Activated effector memory CD4-positive, alpha-beta T cell treated with anti-CD3 and anti-CD28 coated beads, Interleukin-2, amount 50 U/mL, for 16 hours (primary cell): ENCODE data around the gene TMEM131.
"Not testable (repeated sequence)": the region's sequence is repeated elsewhere in the genome, so short reads cannot be mapped to it uniquely, and the experiment has no call there.

Experiments used
- DNase-seq: peaks from one replicate; pipeline ENCODE4 v3.0.0-alpha.2; 2020

TMEM131 gene

DNA sequence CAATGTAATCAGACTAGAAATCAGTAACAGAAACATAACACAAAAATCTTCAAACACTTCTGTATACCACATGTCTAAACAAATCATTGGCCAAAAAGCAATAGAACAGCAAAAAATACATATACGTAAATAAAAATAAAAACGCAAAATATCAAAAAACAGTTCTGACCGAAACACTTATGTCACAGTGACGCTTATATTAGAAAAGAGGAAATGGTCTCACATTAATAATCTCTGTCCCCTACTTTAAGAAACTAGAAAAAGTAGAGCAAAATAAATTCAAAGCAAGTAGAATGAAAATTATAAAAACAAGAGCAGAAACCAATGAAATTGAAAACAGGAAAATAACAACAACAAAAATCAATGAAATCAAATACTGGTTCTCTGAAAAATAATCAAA lies 41.9 kb downstream of the TMEM131 start:
- DNase-seq = no peak

- DNase-seq = no peak
These were observed 43.4 kb downstream of the TMEM131 start for GRCh38 chr2:97952357-97952756.

- DNase-seq = no peak
These were observed 44.5 kb downstream of the TMEM131 start for GRCh38 chr2:97951155-97951680.

DNA sequence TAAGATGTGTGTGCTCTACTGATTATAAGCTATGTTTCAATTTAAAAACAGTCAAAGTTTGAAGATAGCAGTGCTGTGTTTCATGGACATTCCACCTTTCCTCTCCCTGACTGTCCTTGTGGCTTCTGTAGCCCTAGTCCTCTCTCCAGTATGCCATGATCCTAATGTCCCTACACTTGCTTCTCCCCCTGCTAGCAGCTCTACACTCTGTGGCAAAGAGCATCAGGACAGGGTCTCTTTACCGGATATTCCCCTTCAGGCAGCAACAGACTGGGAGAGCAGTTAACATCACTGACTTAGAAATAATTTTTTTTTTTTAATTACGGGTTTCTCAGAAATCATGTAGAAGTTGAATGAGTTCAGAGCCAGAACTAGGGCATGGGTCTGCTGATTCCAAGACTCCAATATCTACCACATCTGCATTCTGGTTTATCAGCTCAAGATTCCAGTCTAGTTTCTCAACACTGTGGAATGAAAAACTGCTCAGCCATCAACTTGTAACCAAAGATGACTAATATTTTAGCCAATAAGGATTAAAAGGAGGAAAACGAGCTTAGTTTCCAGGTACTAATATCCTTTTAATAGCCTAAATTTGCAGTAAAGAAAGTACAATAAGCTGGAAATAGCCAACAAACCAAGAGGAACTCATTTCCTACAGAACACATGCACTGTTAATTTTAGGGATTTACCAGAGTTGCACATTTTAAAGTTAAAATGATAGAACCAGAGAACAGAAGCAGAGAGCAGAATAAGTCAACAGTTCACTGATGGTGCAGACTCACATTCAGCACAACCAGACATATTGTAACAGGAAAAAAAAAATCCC lies 45.2 kb downstream of the TMEM131 start:
- DNase-seq = no peak

DNA sequence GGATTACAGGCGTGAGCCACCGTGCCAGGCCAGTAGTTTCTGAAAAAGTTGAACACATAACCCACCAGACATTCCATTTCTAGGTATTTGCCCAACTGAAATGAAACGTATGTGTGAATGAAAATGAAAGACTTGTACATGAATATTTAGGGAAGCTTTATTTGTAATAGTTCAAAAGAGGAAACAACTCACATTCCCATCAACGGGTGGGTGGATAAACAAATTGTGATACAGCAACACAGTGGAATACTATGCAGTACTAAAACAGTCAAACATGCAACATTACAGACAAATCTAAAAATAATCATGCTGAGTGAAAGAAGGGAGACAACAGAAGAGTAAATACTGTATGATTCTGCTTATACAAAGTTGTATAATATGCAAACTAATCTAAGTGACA lies 46.8 kb downstream of the TMEM131 start:
- no peak for DNase-seq

DNA sequence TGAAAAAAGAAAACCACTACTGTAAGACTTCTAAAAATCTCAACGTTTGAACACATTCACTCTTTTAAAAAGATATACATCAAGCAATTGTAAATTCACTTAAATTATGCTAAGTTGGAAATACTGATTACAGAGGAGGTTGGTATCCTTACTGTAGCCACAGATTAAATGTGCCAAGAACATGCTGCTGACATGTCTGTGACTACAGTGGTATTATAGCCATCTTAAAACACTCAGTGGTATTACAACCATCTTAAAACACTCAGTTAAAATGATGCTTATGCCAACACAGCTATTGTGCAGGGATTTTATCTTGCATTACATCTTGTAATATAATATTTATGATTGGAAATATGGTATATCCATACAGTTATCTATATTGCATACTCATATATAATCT lies 50.0 kb downstream of the TMEM131 start:
- no peak for DNase-seq

DNA sequence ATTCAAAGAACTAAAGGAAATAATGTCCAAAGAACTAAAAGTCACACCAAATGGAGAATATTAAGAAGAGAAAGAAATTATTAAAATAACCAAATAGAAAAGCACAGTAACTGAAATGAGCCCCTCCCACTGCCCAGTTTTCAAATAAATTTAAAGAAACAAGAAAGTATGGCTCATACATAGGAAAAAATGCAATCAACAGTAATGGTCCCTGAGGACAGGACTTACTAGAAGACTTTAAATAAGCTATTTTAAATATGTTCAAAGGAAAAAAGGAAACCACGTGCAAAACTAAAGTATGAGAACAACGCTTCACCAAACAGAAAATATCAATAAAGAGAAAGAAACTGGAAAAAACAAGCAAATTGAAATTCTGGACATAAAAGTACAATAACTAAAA lies 58.9 kb downstream of the TMEM131 start:
- no peak for DNase-seq

GRCh38 chr2:97936199-97936598 lies 59.5 kb downstream of the TMEM131 start:
- DNase-seq = no peak

DNA sequence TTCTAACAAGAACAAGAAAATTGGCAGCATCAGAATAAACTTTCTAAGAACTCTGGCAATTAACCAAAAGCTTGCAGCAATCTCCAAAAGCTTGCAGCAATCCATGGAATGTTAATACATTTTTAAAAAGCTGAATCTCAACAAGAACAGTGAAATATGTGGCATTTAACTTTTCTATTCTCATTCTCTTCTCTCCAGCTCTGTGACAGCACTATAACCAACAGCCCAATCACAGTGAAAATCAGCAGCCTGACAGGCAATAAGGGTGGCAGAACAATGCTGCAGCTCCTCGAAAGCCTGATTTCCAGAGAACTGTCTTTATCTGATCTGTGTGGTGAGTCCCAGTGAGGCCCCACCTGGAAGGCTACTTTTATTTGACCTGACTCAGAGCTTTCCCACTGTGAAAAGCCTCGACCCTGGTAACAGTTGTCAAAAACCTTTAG lies 60.0 kb downstream of the TMEM131 start:
- no peak for DNase-seq

- DNase-seq = no peak
These were observed 62.6 kb downstream of the TMEM131 start for GRCh38 chr2:97932975-97933662.

GRCh38 chr2:97931858-97932225 lies 63.9 kb downstream of the TMEM131 start:
- no peak for DNase-seq

DNA sequence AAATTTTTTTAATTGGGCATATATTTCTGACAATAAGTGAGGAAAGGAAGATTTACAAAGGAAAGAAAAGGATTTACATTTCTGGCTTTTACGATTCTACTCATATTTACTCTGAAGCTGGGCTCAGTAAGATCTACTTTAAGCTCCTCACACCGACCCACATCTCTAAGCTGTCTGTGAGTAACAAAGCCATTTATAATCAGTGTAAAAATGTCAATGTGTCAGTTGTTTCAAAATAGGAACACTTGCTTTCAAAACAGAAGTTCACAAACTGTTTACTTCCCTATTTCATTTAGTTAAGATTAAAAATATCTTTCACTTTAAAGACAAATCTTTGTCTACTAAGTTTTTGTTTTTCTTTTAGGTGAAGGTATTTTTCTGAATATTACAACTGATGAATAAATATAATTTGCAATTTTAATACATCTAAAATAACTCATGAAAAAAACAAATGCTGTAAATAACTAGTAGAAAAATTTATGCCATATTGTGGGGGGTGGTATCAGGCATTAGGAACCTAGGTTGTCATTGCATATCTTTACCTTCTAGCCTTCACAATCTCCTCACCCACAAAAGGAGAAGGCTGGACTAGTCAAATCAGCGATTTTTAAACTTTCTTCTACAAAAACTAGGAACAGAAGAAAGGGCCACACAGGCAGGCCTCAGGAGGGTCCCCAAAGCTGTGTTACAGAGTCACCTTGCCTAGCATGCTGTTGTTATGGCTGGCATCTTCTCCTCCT lies 64.5 kb downstream of the TMEM131 start:
- DNase-seq = no peak

GRCh38 chr2:97928591-97928990 lies 67.2 kb downstream of the TMEM131 start:
- no peak for DNase-seq

GRCh38 chr2:97926946-97927345 lies 68.8 kb downstream of the TMEM131 start:
- DNase-seq = no peak

GRCh38 chr2:97924194-97924593 lies 71.6 kb downstream of the TMEM131 start:
- DNase-seq = no peak

DNA sequence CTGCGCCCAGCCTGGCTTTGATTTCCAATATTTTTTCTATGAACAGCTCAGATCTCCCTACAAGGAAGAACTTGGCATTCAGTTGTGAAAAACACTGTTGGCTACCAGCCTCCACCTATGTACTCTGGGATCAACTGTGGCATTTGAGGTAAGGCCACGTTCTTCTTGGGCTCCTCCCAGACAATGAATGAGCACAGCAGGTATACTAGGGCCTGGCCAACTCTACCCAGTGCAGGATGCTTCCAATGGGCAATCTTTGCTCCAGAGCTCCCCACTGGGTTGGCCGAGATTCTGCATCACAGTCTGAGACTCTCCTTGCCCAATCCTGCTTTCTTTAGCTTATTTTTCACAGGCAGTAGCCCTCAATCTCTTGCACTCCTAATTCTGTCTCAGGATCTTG lies 75.9 kb downstream of the TMEM131 start:
- no peak for DNase-seq

DNA sequence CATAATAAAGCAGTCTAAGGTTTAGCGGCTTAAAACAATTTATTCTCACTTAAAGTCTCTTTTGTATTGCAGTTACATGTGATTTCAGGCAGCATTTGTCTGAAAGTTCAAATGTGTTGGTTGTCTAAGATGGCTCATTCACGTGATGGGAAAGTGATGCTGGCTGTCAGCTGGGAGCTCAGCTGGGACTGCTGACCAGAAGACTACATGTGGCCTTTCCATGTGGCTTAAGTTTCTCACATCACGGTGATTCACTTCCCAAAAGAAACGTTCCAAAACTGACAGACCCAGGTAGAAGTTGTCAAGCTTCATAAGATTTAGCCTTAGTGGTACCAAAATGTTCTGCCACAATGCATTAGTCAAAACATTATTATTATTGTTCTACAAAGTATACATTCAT lies 76.9 kb downstream of the TMEM131 start:
- DNase-seq = no peak

DNA sequence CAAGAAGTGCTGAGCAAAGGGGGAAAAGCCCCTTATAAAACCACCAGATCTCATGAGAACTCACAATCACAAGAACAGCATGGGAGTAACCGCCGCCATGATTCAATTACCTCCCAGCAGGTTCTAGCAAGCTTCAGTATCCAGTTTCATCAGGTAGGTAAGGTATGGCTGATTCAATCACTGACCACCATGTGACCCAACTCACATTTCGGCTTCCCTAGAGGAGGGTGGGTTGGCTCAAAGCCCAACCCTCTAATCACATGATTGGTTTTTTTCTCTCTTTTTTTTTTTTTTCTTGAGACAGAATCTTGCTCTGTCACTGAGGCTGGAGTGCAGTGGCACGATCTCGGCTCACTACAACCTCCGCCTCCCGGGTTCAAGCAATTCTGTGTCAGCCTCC lies 78.1 kb downstream of the TMEM131 start:
- not testable (repeated sequence) for DNase-seq

GRCh38 chr2:97914691-97915213 lies 81.0 kb downstream of the TMEM131 start:
- DNase-seq = no peak

GRCh38 chr2:97913846-97914245 lies 81.9 kb downstream of the TMEM131 start:
- DNase-seq = no peak

GRCh38 chr2:97911922-97912575 lies 83.7 kb downstream of the TMEM131 start:
- DNase-seq = no peak

- DNase-seq = no peak
These were observed 84.4 kb downstream of the TMEM131 start for GRCh38 chr2:97911206-97911921.
